ENCODE results near the gene BRME1.

- TF ChIP-seq CTCF (IDR thresholded peaks at IDR 0.05; ENCODE audit: insufficient read depth, low read depth, low read length) (no peak), EZH2 (IDR thresholded peaks at IDR 0.05; ENCODE audit: insufficient read depth, low read length) (no peak)
These were observed 7.4 kb upstream of the BRME1 start for GRCh38 chr19:13913352-13913751.
